K562 (cell line): ENCODE data around the gene CYSTM1. TPM values are rescaled to one million over a fixed set of nuclear protein-coding genes. Genes with fewer than 3 reads are reported as not detected.
A peak's percentile ranks its signal among the peaks of the same experiment; 100 is the strongest.

ENCODE experiments used
- AFF4 ChIP-seq: sonication (generic); formaldehyde crosslinking; IDR thresholded peaks from 2 replicates; pipeline ENCODE4 v1.8.0; 2023; ENCODE audit warnings: mild to moderate bottlenecking, missing genetic modification reagents
- ATF7 ChIP-seq: fragments of 450-650 bp; IDR thresholded peaks from 2 replicates; pipeline ENCODE4 v1.7.1; 2014; ENCODE audit warnings: mild to moderate bottlenecking, moderate library complexity
- HDAC3 ChIP-seq: fragments of 450-650 bp; IDR thresholded peaks from 2 replicates; pipeline ENCODE4 v1.6.1; 2018; ENCODE audit warnings: borderline replicate concordance, mild to moderate bottlenecking, moderate library complexity; ENCODE audit not compliant: partially characterized antibody
- HEY1 ChIP-seq: fragments of 250-450 bp; sonication (Bioruptor Pico); IDR thresholded peaks from 2 replicates; pipeline ENCODE4 v1.5.0; 2020; ENCODE audit warnings: mild to moderate bottlenecking, moderate library complexity, borderline replicate concordance
- HNRNPL ChIP-seq: fragments of 200-400 bp; formaldehyde crosslinking; IDR thresholded peaks from 2 replicates; pipeline ENCODE4 v1.6.1; 2017; ENCODE audit warnings: low read depth, mild to moderate bottlenecking, low read length
- HNRNPUL1 ChIP-seq: fragments of 200-400 bp; formaldehyde crosslinking; IDR thresholded peaks from 2 replicates; pipeline ENCODE4 v1.6.1; 2017; ENCODE audit warnings: low read length
- MCM5 ChIP-seq: fragments of 450-650 bp; IDR thresholded peaks from 2 replicates; pipeline ENCODE4 v1.6.1; 2016; ENCODE audit warnings: low read depth
- MYNN ChIP-seq, 2 experiments: sonication (generic); formaldehyde crosslinking in 1 of 2; IDR thresholded peaks; 2 replicates each; pipeline versions ENCODE4 v1.5.0 to v1.6.1; 2016 to 2020; ENCODE audit warnings: antibody characterized with exemption in 1 of 2, missing genetic modification reagents in 1 of 2
- NEUROD1 ChIP-seq: fragments of 150-350 bp; IDR thresholded peaks from 2 replicates; pipeline ENCODE4 v1.6.1; 2014; ENCODE audit warnings: borderline replicate concordance, low read length, low read depth; ENCODE audit not compliant: partially characterized antibody
- NR0B1 ChIP-seq: fragments of 450-650 bp; IDR thresholded peaks from one replicate; pipeline ENCODE4 v1.6.1; 2018; ENCODE audit warnings: mild to moderate bottlenecking, moderate library complexity; ENCODE audit not compliant: partially characterized antibody
- PRPF4 ChIP-seq: fragments of 200-400 bp; formaldehyde crosslinking; IDR thresholded peaks from one replicate; pipeline ENCODE4 v1.6.1; 2017; ENCODE audit warnings: low read length, low read depth, mild to moderate bottlenecking; ENCODE audit not compliant: insufficient read depth, poor library complexity, severe bottlenecking
- RAD51 ChIP-seq: fragments of 450-650 bp; IDR thresholded peaks from 2 replicates; pipeline ENCODE4 v1.7.1; 2016; ENCODE audit warnings: low read depth, mild to moderate bottlenecking, borderline replicate concordance
- RHOXF2B ChIP-seq: fragments of 250-450 bp; sonication (Bioruptor Pico); conservative IDR thresholded peaks from 2 replicates; pipeline ENCODE4 v1.5.1; 2021
- ZBTB12 ChIP-seq: fragments of 250-450 bp; sonication (Bioruptor Pico); IDR thresholded peaks from 2 replicates; pipeline ENCODE4 v1.4.0; 2020
- ZHX1 ChIP-seq: fragments of 150-350 bp; conservative IDR thresholded peaks from 2 replicates; pipeline ENCODE4 v1.6.1; 2014; ENCODE audit warnings: low read length
- ZNF124 ChIP-seq: sonication (generic); formaldehyde crosslinking; IDR thresholded peaks from 2 replicates; pipeline ENCODE4 v1.8.1; 2022; ENCODE audit warnings: missing genetic modification reagents
- ZNF197 ChIP-seq: fragments of 200-800 bp; sonication (Bioruptor generic); IDR thresholded peaks from 2 replicates; pipeline ENCODE4 v1.6.1; 2016; ENCODE audit warnings: low read depth, missing genetic modification characterization, missing compliant biosample characterization
- ZNF695 ChIP-seq: fragments of 450-650 bp; formaldehyde crosslinking; IDR thresholded peaks from 2 replicates; pipeline ENCODE4 v1.4.0; 2020; ENCODE audit warnings: mild to moderate bottlenecking, moderate library complexity
- ZNF778 ChIP-seq: fragments of 450-650 bp; formaldehyde crosslinking; IDR thresholded peaks from 2 replicates; pipeline ENCODE4 v1.4.0; 2020; ENCODE audit warnings: mild to moderate bottlenecking, moderate library complexity
- polyA plus RNA-seq, 8 experiments: library from polyadenylated mRNA; depleted of rRNA in 4 of 8; stranded (reverse) in 5 of 8; unstranded in 3 of 8; fragments of >200 nt; fragmentation: Nextera tagmentation in 2 of 8; fragmentation: Illumina TruSeq in 1 of 8; extraction: Ambion mirVana in 2 of 8; extraction: Trizol in 1 of 8; gene quantifications; 2 replicates each; pipeline versions ENCODE4 v1.2.1 to v1.2.3, GENCODE V29; 2011 to 2014; ENCODE audit warnings: inconsistent platforms in 1 of 8, missing spikeins in 1 of 8
- total RNA-seq, 7 experiments: library from RNA; depleted of rRNA in 6 of 7; stranded (reverse); fragments of >200 nt in 6 of 7; fragmentation: Illumina TruSeq in 2 of 7; extraction: Trizol in 2 of 7; gene quantifications; 2 replicates each; pipeline versions ENCODE4 v1.2.1 to v1.2.3, GENCODE V29; 2011 to 2021; ENCODE audit warnings: low replicate concordance in 1 of 7

The CYSTM1 gene
- total and polyA plus RNA-seq, 9 of the 15 experiments (the other 6 are each of a cell fraction or from before 2014, with no cell fraction given) = 76.1 to 422 (median 108) TPM

- no peak for TF ChIP-seq ZHX1
- TF ChIP-seq HNRNPUL1 = no peak
- no peak for TF ChIP-seq ZNF778
- no peak for TF ChIP-seq ZBTB12 (CRISPR knock-in tag)
- TF ChIP-seq RAD51 = peak; percentile 13; the same call in 1 of the 2 replicates
- no peak for TF ChIP-seq NR0B1
- TF ChIP-seq HNRNPL = no peak
- TF ChIP-seq HEY1 (CRISPR knock-in tag) = no peak
- no peak for TF ChIP-seq MCM5
- TF ChIP-seq ZNF695 (CRISPR knock-in tag) = no peak
- TF ChIP-seq ZNF197 (CRISPR knock-in tag) = no peak; the same call in 1 of the 2 replicates
- TF ChIP-seq AFF4 = no peak
- peak; percentile 84 for TF ChIP-seq NEUROD1
- peak; percentile 85 for TF ChIP-seq MYNN (IDR thresholded peaks at IDR 0.05)
- no peak for TF ChIP-seq MYNN (CRISPR knock-in tag; IDR thresholded peaks at IDR 0.05)
- TF ChIP-seq HDAC3 = peak; percentile 69
- no peak for TF ChIP-seq ZNF124 (CRISPR knock-in tag)
- TF ChIP-seq PRPF4 = no peak
- peak; percentile 59 for TF ChIP-seq ATF7
- no peak for TF ChIP-seq RHOXF2B (CRISPR knock-in tag)
Measured at GRCh38 chr5:140217299-140218026, 42.5 kb downstream of the CYSTM1 start (continued).
